Measurements from ENCODE around the gene MPHOSPH6. TPM values are rescaled to one million over a fixed set of nuclear protein-coding genes. Genes with fewer than 3 reads are reported as not detected.

Gene MPHOSPH6
- total RNA-seq, 1 experiment from 2014 or later = 23.5 TPM

GRCh38 chr16:82177555-82177954, 7.5 kb upstream of the MPHOSPH6 start:
- H3F3A ChIP-seq (ENCODE audit: low read length, unreplicated experiment) = no peaks in the 10 kb centered on the region
- BruUV-seq (replicated peaks) = no TSS peak
- peaks cover 29% of the 10 kb centered on the region for H3K27me3 ChIP-seq (ENCODE audit: low read length)
- H3K9me2 ChIP-seq (replicated peaks; ENCODE audit: low read length) = no peaks in the 10 kb centered on the region
- DNase-seq (no peak), ATAC-seq (no peak)
- no peaks in the 10 kb centered on the region for H4K20me1 ChIP-seq (ENCODE audit: low read length)
- H3K79me2 ChIP-seq (ENCODE audit: low read length) = no peaks in the 10 kb centered on the region
- H2AFZ ChIP-seq (ENCODE audit: low read length) = no peak overlapping the region
- CTCF ChIA-PET = no interaction called here
- intact Hi-C loops (cut with micrococcal nuclease) = loop anchor here (10.0 kb wide), 1 partner anchor 47 kb away; no protein-coding TSS in a partner anchor
- no peak overlapping the region for H3K4me2 ChIP-seq (ENCODE audit: low read length)
- H3K9ac ChIP-seq (ENCODE audit: low read length) = no peak overlapping the region
- no peaks in the 10 kb centered on the region for H3K36me3 ChIP-seq (ENCODE audit: low read depth, low read length)
- POLR2A ChIA-PET (ENCODE audit: unreplicated experiment) = no interaction called here
- TF ChIP-seq EZH2 (IDR thresholded peaks at IDR 0.05; ENCODE audit: low read length, unreplicated experiment) (no peak), EZH2phosphoT487 (IDR thresholded peaks at IDR 0.05; ENCODE audit: borderline replicate concordance, low read length) (no peak), CTCF (conservative IDR thresholded peaks at IDR 0.05; ENCODE audit: low read depth, low read length) (no peak)
- no peak overlapping the region for H3K4me3 ChIP-seq (ENCODE audit: low read length)
- no peak overlapping the region for H3K27ac ChIP-seq (ENCODE audit: low read length)
- no peaks in the 10 kb centered on the region for H3K9me3 ChIP-seq (ENCODE audit: low read length)
- H3K4me1 ChIP-seq (ENCODE audit: insufficient read depth, low read length) = no peaks in the 10 kb centered on the region

- no TSS peak for BruUV-seq (replicated peaks)
- no peaks in the 10 kb centered on the region for H3K79me2 ChIP-seq (ENCODE audit: low read length)
- H4K20me1 ChIP-seq (ENCODE audit: low read length) = no peaks in the 10 kb centered on the region
- no peak for ATAC-seq
- CTCF ChIA-PET = no interaction called here
- H3K9me3 ChIP-seq (ENCODE audit: low read length) = no peaks in the 10 kb centered on the region
- intact Hi-C loops (cut with micrococcal nuclease) = loop anchor here (10.0 kb wide), 1 partner anchor 49 kb away; no protein-coding TSS in a partner anchor
- no peaks in the 10 kb centered on the region for H3K4me1 ChIP-seq (ENCODE audit: insufficient read depth, low read length)
- no peak for TF ChIP-seq CTCF (conservative IDR thresholded peaks at IDR 0.05; ENCODE audit: low read depth, low read length)
- no peak for TF ChIP-seq EZH2phosphoT487 (IDR thresholded peaks at IDR 0.05; ENCODE audit: borderline replicate concordance, low read length)
- TF ChIP-seq EZH2 (IDR thresholded peaks at IDR 0.05; ENCODE audit: low read length, unreplicated experiment) = no peak
- H3F3A ChIP-seq (ENCODE audit: low read length, unreplicated experiment) = no peaks in the 10 kb centered on the region
- peaks cover 43% of the 10 kb centered on the region for H3K27me3 ChIP-seq (ENCODE audit: low read length)
- H3K27ac ChIP-seq (ENCODE audit: low read length) = no peak overlapping the region
- POLR2A ChIA-PET (ENCODE audit: unreplicated experiment) = no interaction called here
- no peak overlapping the region for H3K4me2 ChIP-seq (ENCODE audit: low read length)
- H3K9ac ChIP-seq (ENCODE audit: low read length) = no peak overlapping the region
- no peaks in the 10 kb centered on the region for H3K36me3 ChIP-seq (ENCODE audit: low read depth, low read length)
- H3K4me3 ChIP-seq (ENCODE audit: low read length) = no peak overlapping the region
- H3K9me2 ChIP-seq (replicated peaks; ENCODE audit: low read length) = no peaks in the 10 kb centered on the region
- DNase-seq = no peak
- no peak overlapping the region for H2AFZ ChIP-seq (ENCODE audit: low read length)
Measured at GRCh38 chr16:82176204-82176603, 6.2 kb upstream of the MPHOSPH6 start.

DNA sequence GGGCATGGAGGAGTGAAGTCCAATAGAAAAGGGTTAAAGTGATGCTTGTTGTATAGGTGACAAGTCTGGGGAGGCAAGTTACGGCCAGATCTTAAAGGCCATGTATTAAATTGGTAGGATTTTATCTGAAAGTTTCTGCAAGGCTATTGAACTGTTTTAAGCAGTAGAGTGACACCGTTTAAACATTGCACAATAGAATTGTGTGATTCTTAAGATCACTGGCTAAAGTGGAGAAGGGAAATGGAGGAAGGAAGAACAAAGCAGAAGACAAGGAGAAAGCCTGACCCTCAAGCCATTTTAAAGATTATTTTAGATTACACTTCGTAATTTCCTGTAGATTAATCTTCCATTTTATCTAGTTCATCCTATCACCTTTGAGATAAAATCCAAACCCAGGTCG, 5.6 kb upstream of the MPHOSPH6 start:
- no TSS peak for BruUV-seq (replicated peaks)
- H3K9me2 ChIP-seq (replicated peaks; ENCODE audit: low read length) = no peaks in the 10 kb centered on the region
- peaks cover 46% of the 10 kb centered on the region for H3K27me3 ChIP-seq (ENCODE audit: low read length)
- H3K4me1 ChIP-seq (ENCODE audit: insufficient read depth, low read length) = no peaks in the 10 kb centered on the region; the same call in 1 of the 2 replicates
- H3K4me3 ChIP-seq (ENCODE audit: low read length) = no peak overlapping the region
- no peaks in the 10 kb centered on the region for H3K36me3 ChIP-seq (ENCODE audit: low read depth, low read length)
- intact Hi-C loops (cut with micrococcal nuclease) = loop anchor here (10.0 kb wide), 1 partner anchor 49 kb away; no protein-coding TSS in a partner anchor
- ATAC-seq (no peak), DNase-seq (no peak)
- H3K4me2 ChIP-seq (ENCODE audit: low read length) = no peak overlapping the region
- TF ChIP-seq CTCF (conservative IDR thresholded peaks at IDR 0.05; ENCODE audit: low read depth, low read length) (no peak), EZH2phosphoT487 (IDR thresholded peaks at IDR 0.05; ENCODE audit: borderline replicate concordance, low read length) (no peak), EZH2 (IDR thresholded peaks at IDR 0.05; ENCODE audit: low read length, unreplicated experiment) (no peak)
- POLR2A ChIA-PET (ENCODE audit: unreplicated experiment) = no interaction called here
- no peak overlapping the region for H3K27ac ChIP-seq (ENCODE audit: low read length)
- no peaks in the 10 kb centered on the region for H3F3A ChIP-seq (ENCODE audit: low read length, unreplicated experiment)
- CTCF ChIA-PET = no interaction called here
- no peak overlapping the region for H2AFZ ChIP-seq (ENCODE audit: low read length)
- H3K9ac ChIP-seq (ENCODE audit: low read length) = no peak overlapping the region
- H4K20me1 ChIP-seq (ENCODE audit: low read length) = no peaks in the 10 kb centered on the region
- H3K79me2 ChIP-seq (ENCODE audit: low read length) = no peaks in the 10 kb centered on the region
- H3K9me3 ChIP-seq (ENCODE audit: low read length) = no peaks in the 10 kb centered on the region

Measured in PC-3 (cell line).